IMR-90 (cell line): ENCODE measurements around the gene EPHB6. TPM values are rescaled to one million over a fixed set of nuclear protein-coding genes. Genes with fewer than 3 reads are reported as not detected.

ENCODE experiments used
- ATAC-seq: fragments of 200-7000 bp; cut with Tn5 transposase; 2 replicates; pipeline ENCODE4 v1.9.1; 2020; ENCODE audit warnings: low read depth, mild to moderate bottlenecking, moderate library complexity
- BruUV-seq: library from RNA; stranded (reverse); fragments of 400-500 nt; replicated peaks from 2 replicates; lab custom pipeline; 2021; lab: Mats Ljungman, UMichigan
- CTCF ChIA-PET: fragments of 300-600 bp; formaldehyde crosslinking; extraction: SDS; loops from one replicate; lab custom pipeline; 2021; ENCODE audit warnings: antibody characterized with exemption; lab: Yijun Ruan, JAX
- POLR2A ChIA-PET: fragments of 300-600 bp; sonication (Branson Sonifier 250); formaldehyde crosslinking; loops from one replicate; lab custom pipeline; 2022; ENCODE audit warnings: antibody characterized with exemption; ENCODE audit not compliant: unreplicated experiment; lab: Charles Lee
- DNase-seq: peaks from one replicate; pipeline ENCODE4 v3.0.0; 2013
- H2AFZ ChIP-seq: replicated peaks from 2 replicates; pipeline ENCODE3; 2013; ENCODE audit warnings: low read length, mild to moderate bottlenecking; ENCODE audit not compliant: poor library complexity
- H2AK5ac ChIP-seq: 2 replicates; pipeline ENCODE4 v1.6.1; 2013; ENCODE audit warnings: low read depth, low read length, inconsistent platforms
- H2AK9ac ChIP-seq: replicated peaks from 2 replicates; pipeline ENCODE3; 2013; ENCODE audit warnings: mild to moderate bottlenecking, low read depth, low read length, moderate library complexity; ENCODE audit not compliant: poor library complexity
- H2BK120ac ChIP-seq: 2 replicates; pipeline ENCODE4 v1.6.1; 2013; ENCODE audit warnings: low read depth, low read length, inconsistent platforms
- H2BK15ac ChIP-seq: 3 replicates; pipeline ENCODE4 v1.6.1; 2013; ENCODE audit warnings: low read depth, low read length, inconsistent platforms
- H2BK20ac ChIP-seq: 2 replicates; pipeline ENCODE4 v1.6.1; 2013; ENCODE audit warnings: low read depth, mild to moderate bottlenecking, inconsistent platforms, low read length, moderate library complexity
- H2BK5ac ChIP-seq: 2 replicates; pipeline ENCODE4 v1.6.1; 2013; ENCODE audit warnings: mild to moderate bottlenecking, low read depth, low read length, inconsistent platforms; ENCODE audit not compliant: poor library complexity, severe bottlenecking
- H3K14ac ChIP-seq: replicated peaks from 2 replicates; pipeline ENCODE4 v1.6.1; 2013; ENCODE audit warnings: low read depth, low read length, inconsistent platforms
- H3K18ac ChIP-seq: 2 replicates; pipeline ENCODE4 v1.6.1; 2013; ENCODE audit warnings: low read depth, low read length, control low read depth
- H3K23ac ChIP-seq: 2 replicates; pipeline ENCODE4 v1.6.1; 2013; ENCODE audit warnings: low read depth, low read length, inconsistent platforms
- H3K27ac ChIP-seq: 2 replicates; pipeline ENCODE4 v1.5.1; 2013; ENCODE audit warnings: mild to moderate bottlenecking, control low read depth, low read length; ENCODE audit not compliant: insufficient read depth
- H3K27me3 ChIP-seq: 2 replicates; pipeline ENCODE4 v1.6.1; 2013; ENCODE audit warnings: low read length; ENCODE audit not compliant: control insufficient read depth, insufficient read depth
- H3K36me3 ChIP-seq: 2 replicates; pipeline ENCODE4 v1.6.1; 2013; ENCODE audit warnings: low read length, mixed read lengths; ENCODE audit not compliant: control insufficient read depth, insufficient read depth
- H3K4ac ChIP-seq: 2 replicates; pipeline ENCODE4 v1.6.1; 2013; ENCODE audit warnings: low read depth, low read length, inconsistent platforms
- H3K4me1 ChIP-seq: 2 replicates; pipeline ENCODE4 v1.6.1; 2013; ENCODE audit warnings: low read length, mixed read lengths; ENCODE audit not compliant: control insufficient read depth, insufficient read depth
- H3K4me2 ChIP-seq: 2 replicates; pipeline ENCODE4 v1.6.1; 2013; ENCODE audit warnings: low read depth, mild to moderate bottlenecking, control low read depth, low read length, moderate library complexity
- H3K4me3 ChIP-seq: 2 replicates; pipeline ENCODE4 v1.5.1; 2013; ENCODE audit warnings: low read depth, mild to moderate bottlenecking, control low read depth, low read length, moderate library complexity; ENCODE audit not compliant: insufficient read depth
- H3K56ac ChIP-seq: 2 replicates; pipeline ENCODE4 v1.6.1; 2013; ENCODE audit warnings: low read length, inconsistent platforms; ENCODE audit not compliant: insufficient read depth; ENCODE audit errors: extremely low read depth
- H3K79me1 ChIP-seq, 2 experiments: 2 replicates each; pipeline ENCODE4 v1.6.1; 2013; ENCODE audit warnings: low read length in 2 of 2, inconsistent platforms in 1 of 2, low read depth in 1 of 2
- H3K9ac ChIP-seq: 2 replicates; pipeline ENCODE4 v1.6.1; 2013; ENCODE audit warnings: low read depth, low read length, control low read depth
- H3K9me1 ChIP-seq: 2 replicates; pipeline ENCODE4 v1.6.1; 2013; ENCODE audit warnings: low read length, inconsistent platforms; ENCODE audit not compliant: insufficient read depth
- H3K9me3 ChIP-seq: 2 replicates; pipeline ENCODE4 v1.6.1; 2013; ENCODE audit warnings: low read length; ENCODE audit not compliant: control insufficient read depth, insufficient read depth
- H4K20me1 ChIP-seq: 2 replicates; pipeline ENCODE4 v1.6.1; 2013; ENCODE audit warnings: low read length, inconsistent platforms; ENCODE audit not compliant: insufficient read depth
- H4K5ac ChIP-seq: 2 replicates; pipeline ENCODE4 v1.6.1; 2013; ENCODE audit warnings: mild to moderate bottlenecking, low read depth, low read length, control low read depth
- H4K8ac ChIP-seq, 2 experiments: 2 replicates each; pipeline ENCODE4 v1.6.1; 2013; ENCODE audit warnings: low read depth in 2 of 2, low read length in 2 of 2, control low read depth in 1 of 2, inconsistent platforms in 1 of 2
- H4K91ac ChIP-seq: 2 replicates; pipeline ENCODE4 v1.6.1; 2013; ENCODE audit warnings: low read depth, low read length, inconsistent platforms; ENCODE audit not compliant: insufficient read depth
- BHLHE40 ChIP-seq: fragments of 150-350 bp; IDR thresholded peaks from 2 replicates; pipeline ENCODE4 v1.6.1; 2016; ENCODE audit warnings: mild to moderate bottlenecking, low read depth, low read length
- CEBPB ChIP-seq: IDR thresholded peaks from 2 replicates; pipeline ENCODE4 v1.6.1; 2012; ENCODE audit warnings: low read depth, low read length, improper control_type of control experiment
- CHD1 ChIP-seq: IDR thresholded peaks from 2 replicates; pipeline ENCODE4 v1.6.1; 2012; ENCODE audit warnings: low read depth, low read length, improper control_type of control experiment
- FOS ChIP-seq: fragments of 150-350 bp; IDR thresholded peaks from 2 replicates; pipeline ENCODE4 v1.6.1; 2016; ENCODE audit warnings: low read depth, low read length
- MAFK ChIP-seq: IDR thresholded peaks from 2 replicates; pipeline ENCODE4 v1.6.1; 2012; ENCODE audit warnings: low read depth, low read length, improper control_type of control experiment
- MAZ ChIP-seq: IDR thresholded peaks from 2 replicates; pipeline ENCODE4 v1.6.1; 2012; ENCODE audit warnings: low read depth, mild to moderate bottlenecking, low read length, improper control_type of control experiment, moderate library complexity, borderline replicate concordance
- MXI1 ChIP-seq: IDR thresholded peaks from 2 replicates; pipeline ENCODE4 v1.6.1; 2012; ENCODE audit warnings: low read depth, mild to moderate bottlenecking, low read length, moderate library complexity, borderline replicate concordance
- NFE2L2 ChIP-seq: fragments of 150-350 bp; IDR thresholded peaks from 2 replicates; pipeline ENCODE4 v1.6.1; 2016; ENCODE audit warnings: low read depth, mild to moderate bottlenecking, low read length
- POLR2A ChIP-seq: IDR thresholded peaks from 2 replicates; pipeline ENCODE4 v1.6.1; 2012; ENCODE audit warnings: mild to moderate bottlenecking, low read depth, low read length
- RAD21 ChIP-seq: IDR thresholded peaks from 2 replicates; pipeline ENCODE4 v1.6.1; 2012; ENCODE audit warnings: low read length, improper control_type of control experiment
- RCOR1 ChIP-seq: IDR thresholded peaks from 2 replicates; pipeline ENCODE4 v1.6.1; 2012; ENCODE audit warnings: mild to moderate bottlenecking, low read length, improper control_type of control experiment; ENCODE audit not compliant: insufficient replicate concordance
- RFX5 ChIP-seq: IDR thresholded peaks from 2 replicates; pipeline ENCODE4 v1.8.0; 2012; ENCODE audit warnings: low read depth, mild to moderate bottlenecking, low read length, moderate library complexity
- SMC3 ChIP-seq: fragments of 150-350 bp; IDR thresholded peaks from 2 replicates; pipeline ENCODE4 v1.6.1; 2016; ENCODE audit warnings: low read depth, mild to moderate bottlenecking, antibody characterized with exemption, low read length, moderate library complexity
- USF2 ChIP-seq: fragments of 150-350 bp; IDR thresholded peaks from 2 replicates; pipeline ENCODE4 v1.6.1; 2017; ENCODE audit warnings: mild to moderate bottlenecking, antibody characterized with exemption, low read length, low read depth
- WGBS, 2 experiments: methylation state at CpG; one replicate each; pipeline versions ENCODE4 v1.1.5 to v1.1.7; 2013; ENCODE audit warnings: missing lambda C conversion rate in 2 of 2; ENCODE audit not compliant: insufficient read length in 1 of 2; ENCODE audit errors: extremely low coverage in 2 of 2; 5-methylcytosine and 5-hydroxymethylcytosine counted together
- dilution Hi-C: fragments of 300-500 bp; cut with HindIII; formaldehyde crosslinking; loops from one replicate; pipeline ENCODE4 v1.14.3; 2018; ENCODE audit warnings: low sequenced_read_pairs; ENCODE audit not compliant: unreplicated experiment
- in situ Hi-C: fragments of 300-500 bp; cut with MboI; formaldehyde crosslinking; loops from 3 replicates; pipeline ENCODE4 v1.14.3; 2019; ENCODE audit warnings: low sequenced_read_pairs, inconsistent platforms, mixed read lengths
- intact Hi-C: fragments of 100-400 bp; cut with micrococcal nuclease; formaldehyde crosslinking; loops from 2 replicates; pipeline ENCODE4 v1.10.0; 2022
- polyA plus RNA-seq, 3 experiments: library from polyadenylated mRNA; depleted of rRNA; stranded (reverse); fragments of >200 nt; gene quantifications; 2 replicates each; pipeline ENCODE4 v1.2.3, GENCODE V29; 2012; ENCODE audit warnings: low replicate concordance in 1 of 3
- total RNA-seq: library from RNA; depleted of rRNA; stranded (reverse); fragments of >200 nt; gene quantifications from 2 replicates; pipeline ENCODE4 v1.2.3, GENCODE V29; 2012
- TF ChIP-seq, protein P1 (sequence below): conservative IDR thresholded peaks from 2 replicates; pipeline ENCODE4 v1.5.1; 2012; ENCODE audit warnings: mild to moderate bottlenecking, low read depth, low read length, improper control_type of control experiment
- TF ChIP-seq, protein P2 (sequence below): fragments of 150-350 bp; IDR thresholded peaks from 2 replicates; pipeline ENCODE4 v1.6.1; 2016; ENCODE audit warnings: low read depth, mild to moderate bottlenecking, low read length, moderate library complexity, borderline replicate concordance

EPHB6 gene
- total and polyA plus RNA-seq, 2 of the 4 experiments (the other 2 are of a cell fraction): under 0.01 to 0.60 TPM

DNA sequence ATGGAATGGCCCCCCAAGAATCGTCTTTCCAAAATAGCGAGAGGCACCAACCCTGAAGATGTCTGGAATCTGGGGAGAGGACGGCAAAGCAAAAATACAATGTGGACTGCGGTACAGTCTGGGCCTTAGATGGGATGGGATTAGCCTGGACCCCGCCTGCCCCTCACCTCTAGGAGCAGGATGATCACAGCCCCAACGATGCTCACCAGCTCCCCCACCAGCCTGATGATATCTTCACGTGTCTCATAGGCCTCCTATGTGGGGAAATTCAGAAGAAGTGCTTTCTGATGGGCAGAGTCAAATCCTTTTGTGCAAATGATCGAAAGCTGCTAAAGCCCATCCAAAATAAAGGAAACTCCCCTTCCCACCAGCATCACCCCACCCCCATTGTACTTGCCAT lies 60.4 kb downstream of the EPHB6 start:
- no CpG with 5 or more reads among the region's 8 CpGs for WGBS, 2 experiments
- Histone ChIP-seq H3K4me1 (no peaks in the 10 kb centered on the region), H2BK120ac (no peak overlapping the region), H3K36me3 (no peaks in the 10 kb centered on the region), H2AK5ac (no peak overlapping the region), H3K56ac (no peak overlapping the region), H4K5ac (no peak overlapping the region), H3K4ac (no peak overlapping the region), H2BK5ac (no peak overlapping the region), H2BK20ac (no peak overlapping the region), H2BK15ac (no peak overlapping the region), H4K91ac (no peak overlapping the region), H3K9me3 (no peaks in the 10 kb centered on the region; the same call in 1 of the 2 replicates), H3K18ac (no peak overlapping the region), H2AFZ (no peak overlapping the region), H3K79me1 (no peaks in the 10 kb centered on the region), H3K9me1 (no peaks in the 10 kb centered on the region), H3K4me2 (no peak overlapping the region), H3K27ac (no peak overlapping the region), H4K20me1 (no peaks in the 10 kb centered on the region), H3K23ac (no peak overlapping the region), H3K14ac (no peak overlapping the region), H3K27me3 (no peaks in the 10 kb centered on the region), H4K8ac (no peak overlapping the region), H2AK9ac (no peak overlapping the region), H3K9ac (no peak overlapping the region), H3K4me3 (no peak overlapping the region)
- ChIA-PET CTCF (no interaction called here), POLR2A (no interaction called here)
- in situ Hi-C loops (no loop called here), intact Hi-C loops (no loop called here), dilution Hi-C loops (no loop called here)
- BruUV-seq: no TSS peak
- ATAC-seq: no peak
- TF ChIP-seq, protein P1, sequence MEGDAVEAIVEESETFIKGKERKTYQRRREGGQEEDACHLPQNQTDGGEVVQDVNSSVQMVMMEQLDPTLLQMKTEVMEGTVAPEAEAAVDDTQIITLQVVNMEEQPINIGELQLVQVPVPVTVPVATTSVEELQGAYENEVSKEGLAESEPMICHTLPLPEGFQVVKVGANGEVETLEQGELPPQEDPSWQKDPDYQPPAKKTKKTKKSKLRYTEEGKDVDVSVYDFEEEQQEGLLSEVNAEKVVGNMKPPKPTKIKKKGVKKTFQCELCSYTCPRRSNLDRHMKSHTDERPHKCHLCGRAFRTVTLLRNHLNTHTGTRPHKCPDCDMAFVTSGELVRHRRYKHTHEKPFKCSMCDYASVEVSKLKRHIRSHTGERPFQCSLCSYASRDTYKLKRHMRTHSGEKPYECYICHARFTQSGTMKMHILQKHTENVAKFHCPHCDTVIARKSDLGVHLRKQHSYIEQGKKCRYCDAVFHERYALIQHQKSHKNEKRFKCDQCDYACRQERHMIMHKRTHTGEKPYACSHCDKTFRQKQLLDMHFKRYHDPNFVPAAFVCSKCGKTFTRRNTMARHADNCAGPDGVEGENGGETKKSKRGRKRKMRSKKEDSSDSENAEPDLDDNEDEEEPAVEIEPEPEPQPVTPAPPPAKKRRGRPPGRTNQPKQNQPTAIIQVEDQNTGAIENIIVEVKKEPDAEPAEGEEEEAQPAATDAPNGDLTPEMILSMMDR: no peak
- no peak for TF ChIP-seq BHLHE40
- no peak for TF ChIP-seq MXI1
- TF ChIP-seq RCOR1: no peak
- no peak for TF ChIP-seq USF2
- no peak for TF ChIP-seq MAFK
- no peak for TF ChIP-seq NFE2L2
- no peak for TF ChIP-seq CEBPB
- TF ChIP-seq SMC3: no peak
- no peak for TF ChIP-seq RFX5
- TF ChIP-seq MAZ: no peak
- TF ChIP-seq, protein P2, sequence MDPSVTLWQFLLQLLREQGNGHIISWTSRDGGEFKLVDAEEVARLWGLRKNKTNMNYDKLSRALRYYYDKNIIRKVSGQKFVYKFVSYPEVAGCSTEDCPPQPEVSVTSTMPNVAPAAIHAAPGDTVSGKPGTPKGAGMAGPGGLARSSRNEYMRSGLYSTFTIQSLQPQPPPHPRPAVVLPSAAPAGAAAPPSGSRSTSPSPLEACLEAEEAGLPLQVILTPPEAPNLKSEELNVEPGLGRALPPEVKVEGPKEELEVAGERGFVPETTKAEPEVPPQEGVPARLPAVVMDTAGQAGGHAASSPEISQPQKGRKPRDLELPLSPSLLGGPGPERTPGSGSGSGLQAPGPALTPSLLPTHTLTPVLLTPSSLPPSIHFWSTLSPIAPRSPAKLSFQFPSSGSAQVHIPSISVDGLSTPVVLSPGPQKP: no peak
- TF ChIP-seq FOS: no peak
- TF ChIP-seq CHD1: no peak
- no peak for TF ChIP-seq POLR2A
- TF ChIP-seq RAD21: no peak
- DNase-seq: no peak
